Astrocyte (in vitro differentiated cells and primary cell): Measurements from ENCODE around the gene GNGT1.

Source experiments
- EZH2 ChIP-seq: IDR thresholded peaks from 2 replicates; pipeline ENCODE4 v1.6.1; 2012; ENCODE audit warnings: mild to moderate bottlenecking, low read length, inconsistent platforms; ENCODE audit not compliant: insufficient read depth
- TF ChIP-seq, protein P1 (sequence below): IDR thresholded peaks from 2 replicates; pipeline ENCODE4 v1.5.1; 2011; ENCODE audit warnings: low read depth, mild to moderate bottlenecking, inconsistent platforms, low read length, moderate library complexity; ENCODE audit not compliant: insufficient read depth

DNA sequence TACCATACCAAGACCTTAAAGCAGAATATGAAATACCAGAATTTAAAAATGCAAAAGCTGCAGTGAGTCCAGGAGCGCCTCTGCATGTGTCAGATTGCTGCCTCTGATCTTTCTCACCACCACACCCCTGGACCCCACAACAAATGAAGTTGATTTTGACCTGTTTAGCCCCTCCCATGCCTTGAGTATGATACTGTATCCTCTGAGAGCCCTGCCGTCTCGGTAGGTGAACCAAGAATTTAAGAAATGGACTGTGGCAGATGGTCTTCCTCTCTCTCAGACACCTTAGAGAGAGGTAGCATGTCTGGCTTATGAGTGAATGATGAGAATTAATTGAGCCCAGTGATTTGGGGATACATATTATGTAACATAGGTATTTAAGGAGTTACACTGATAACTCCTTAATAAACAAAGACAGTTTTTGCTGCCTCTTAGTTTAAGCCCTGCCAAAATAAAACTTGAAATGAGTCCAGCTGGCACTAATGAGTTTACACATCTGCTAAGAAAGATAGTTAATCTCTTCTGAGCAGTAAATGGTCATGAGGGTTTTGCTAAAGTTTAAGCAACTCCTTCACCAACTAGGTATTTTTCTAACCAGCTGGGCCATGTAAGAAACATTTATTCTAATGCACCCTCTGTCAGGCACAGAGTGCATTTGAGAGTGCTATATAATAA, 11.3 kb upstream of the GNGT1 start:
- TF ChIP-seq, protein P1, sequence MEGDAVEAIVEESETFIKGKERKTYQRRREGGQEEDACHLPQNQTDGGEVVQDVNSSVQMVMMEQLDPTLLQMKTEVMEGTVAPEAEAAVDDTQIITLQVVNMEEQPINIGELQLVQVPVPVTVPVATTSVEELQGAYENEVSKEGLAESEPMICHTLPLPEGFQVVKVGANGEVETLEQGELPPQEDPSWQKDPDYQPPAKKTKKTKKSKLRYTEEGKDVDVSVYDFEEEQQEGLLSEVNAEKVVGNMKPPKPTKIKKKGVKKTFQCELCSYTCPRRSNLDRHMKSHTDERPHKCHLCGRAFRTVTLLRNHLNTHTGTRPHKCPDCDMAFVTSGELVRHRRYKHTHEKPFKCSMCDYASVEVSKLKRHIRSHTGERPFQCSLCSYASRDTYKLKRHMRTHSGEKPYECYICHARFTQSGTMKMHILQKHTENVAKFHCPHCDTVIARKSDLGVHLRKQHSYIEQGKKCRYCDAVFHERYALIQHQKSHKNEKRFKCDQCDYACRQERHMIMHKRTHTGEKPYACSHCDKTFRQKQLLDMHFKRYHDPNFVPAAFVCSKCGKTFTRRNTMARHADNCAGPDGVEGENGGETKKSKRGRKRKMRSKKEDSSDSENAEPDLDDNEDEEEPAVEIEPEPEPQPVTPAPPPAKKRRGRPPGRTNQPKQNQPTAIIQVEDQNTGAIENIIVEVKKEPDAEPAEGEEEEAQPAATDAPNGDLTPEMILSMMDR, result no peak
- no peak for TF ChIP-seq EZH2
